H54 (cell line): ENCODE results near the gene CHRNG.
"Not testable (repeated sequence)": the region's sequence is repeated elsewhere in the genome, so short reads cannot be mapped to it uniquely, and the experiment has no call there.

ENCODE experiments used
- DNase-seq: peaks from one replicate; pipeline ENCODE4 v3.0.0; 2011; ENCODE audit warnings: low spot score, mixed read lengths; ENCODE audit not compliant: insufficient read length
- FAIRE-seq: peaks from 3 replicates; lab custom pipeline; 2011; peaks lifted over from hg19 to GRCh38; lab: Jason Lieb, UNC
- POLR2A ChIP-seq: IDR thresholded peaks from 2 replicates; pipeline ENCODE4 v1.6.1; 2011; ENCODE audit warnings: low read depth, mild to moderate bottlenecking, low read length

Gene CHRNG

DNA sequence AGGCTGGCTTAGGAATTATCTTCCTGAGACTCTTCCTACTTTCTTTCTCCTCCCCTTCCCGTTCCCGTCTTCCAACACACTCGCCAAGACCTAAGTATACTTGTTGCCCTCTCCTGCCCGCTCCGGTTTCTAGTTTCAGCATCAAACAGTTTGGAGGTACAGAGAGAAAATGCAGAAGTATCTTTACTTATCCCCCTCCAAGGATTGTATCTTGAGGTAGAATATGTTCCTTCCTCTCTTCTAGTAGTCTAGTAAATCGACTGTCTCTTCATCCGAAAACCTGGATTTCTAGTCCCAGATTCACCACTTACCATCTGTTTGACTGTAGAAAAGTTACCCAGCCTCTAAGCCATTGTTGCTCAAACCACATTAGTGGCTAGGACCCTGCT lies 11.8 kb downstream of the CHRNG start:
- DNase-seq = no peak
- no peak for TF ChIP-seq POLR2A
- no peak for FAIRE-seq

- no peak for TF ChIP-seq POLR2A
- DNase-seq = no peak
- no peak for FAIRE-seq
Observed at GRCh38 chr2:232551776-232552175, 12.3 kb downstream of the CHRNG start.

- DNase-seq (no peak), FAIRE-seq (no peak)
- no peak for TF ChIP-seq POLR2A
Observed at GRCh38 chr2:232556426-232556825, 16.9 kb downstream of the CHRNG start.

DNA sequence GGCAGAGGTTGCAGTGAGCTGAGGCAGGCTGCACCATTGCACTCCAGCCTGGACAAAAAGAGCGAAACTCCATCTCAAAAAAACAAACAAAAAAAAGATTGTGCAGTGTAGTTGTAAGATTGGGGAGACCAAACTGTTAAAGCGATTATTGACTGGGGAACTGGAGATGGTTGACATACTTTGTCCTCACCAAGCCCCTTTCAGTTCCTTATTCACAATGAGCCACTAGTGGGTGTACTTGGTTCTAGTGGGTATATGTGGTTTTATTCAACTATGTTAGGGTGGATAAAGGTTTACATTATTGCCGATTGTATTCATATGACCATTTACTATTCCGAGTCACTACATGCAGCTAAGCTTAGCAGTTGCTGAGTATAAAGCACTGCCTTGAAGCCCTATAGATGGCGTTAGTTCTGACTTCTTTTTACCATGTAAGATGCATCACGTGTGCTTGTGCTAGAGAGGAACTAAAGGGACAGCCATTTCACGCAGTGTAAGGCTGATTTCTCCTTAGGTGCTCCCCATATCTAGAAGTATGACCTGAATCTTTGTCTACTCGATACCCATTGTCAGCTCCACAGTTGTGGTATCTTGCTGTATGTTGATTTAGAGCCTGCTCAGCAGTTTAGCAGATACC lies 23.1 kb downstream of the CHRNG start:
- FAIRE-seq (no peak), DNase-seq (no peak)
- TF ChIP-seq POLR2A = no peak

- no peak for FAIRE-seq
Observed at GRCh38 chr2:232563580-232563979, 24.1 kb downstream of the CHRNG start.

GRCh38 chr2:232567721-232568120 lies 28.2 kb downstream of the CHRNG start:
- no peak for FAIRE-seq
- no peak for DNase-seq
- TF ChIP-seq POLR2A = no peak

More at GRCh38 chr2:232563580-232563979, 24.1 kb downstream of the CHRNG start:
- no peak for TF ChIP-seq POLR2A
- no peak for DNase-seq

DNA sequence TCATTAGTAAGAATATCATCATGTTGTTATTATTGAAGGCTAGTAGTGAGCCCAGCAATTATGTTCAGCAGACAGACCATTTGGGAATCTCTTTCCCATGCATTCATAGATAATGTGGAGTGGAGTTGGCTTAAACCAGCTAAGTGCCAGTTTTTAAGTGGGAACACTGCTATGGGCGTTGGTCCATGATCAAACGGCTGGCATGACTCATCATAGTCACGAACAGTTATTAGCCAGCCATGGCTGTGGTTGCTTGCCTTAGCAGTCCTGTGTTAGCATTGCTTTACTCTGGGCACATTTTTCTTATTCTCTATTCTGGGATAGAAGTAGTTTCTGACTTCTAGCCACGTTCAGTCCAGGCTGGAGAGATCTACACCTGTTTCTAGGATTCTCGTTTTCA lies 28.7 kb downstream of the CHRNG start:
- DNase-seq (peak; percentile 63), FAIRE-seq (peak; percentile 96)
- TF ChIP-seq POLR2A = no peak

GRCh38 chr2:232569541-232569940 lies 30.0 kb downstream of the CHRNG start:
- FAIRE-seq (no peak), DNase-seq (no peak)
- TF ChIP-seq POLR2A = no peak

GRCh38 chr2:232570481-232570880 lies 31.0 kb downstream of the CHRNG start:
- DNase-seq, FAIRE-seq: not testable (repeated sequence)

DNA sequence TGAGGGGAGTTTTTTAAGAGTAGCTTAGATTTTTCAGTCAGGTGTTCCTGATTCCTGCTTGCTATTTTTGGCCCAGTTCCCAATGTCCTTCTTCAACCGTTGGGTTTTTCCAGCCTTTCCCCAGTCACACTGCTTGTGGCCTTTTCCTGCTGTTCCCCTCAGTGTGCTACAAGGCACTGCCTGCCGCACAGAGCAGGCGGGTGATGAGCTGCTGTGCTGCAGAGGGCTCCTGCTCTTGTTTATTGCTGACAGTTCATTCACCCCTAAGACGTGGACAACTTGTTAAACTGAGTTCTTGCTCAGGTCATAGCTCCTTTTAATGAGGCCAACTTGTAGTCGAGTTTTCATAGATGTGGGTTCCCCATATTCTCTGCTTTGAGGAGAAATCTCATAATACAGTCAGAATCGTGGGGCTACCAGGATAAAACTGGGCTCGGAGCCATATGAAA lies 31.6 kb downstream of the CHRNG start:
- DNase-seq = no peak

GRCh38 chr2:232573042-232573441 lies 33.5 kb downstream of the CHRNG start:
- no peak for DNase-seq
- no peak for FAIRE-seq
- TF ChIP-seq POLR2A = no peak

More for the DNA sequence above, 31.6 kb downstream of the CHRNG start:
- no peak for TF ChIP-seq POLR2A
- FAIRE-seq = no peak

- no peak for TF ChIP-seq POLR2A
- no peak for DNase-seq
- no peak for FAIRE-seq
Observed at GRCh38 chr2:232573771-232574435, 34.4 kb downstream of the CHRNG start.

- DNase-seq (no peak), FAIRE-seq (no peak)
- no peak for TF ChIP-seq POLR2A
Observed at GRCh38 chr2:232574674-232575403, 35.3 kb downstream of the CHRNG start.

GRCh38 chr2:232575404-232575746 lies 35.9 kb downstream of the CHRNG start:
- no peak for TF ChIP-seq POLR2A
- FAIRE-seq (no peak), DNase-seq (no peak)

GRCh38 chr2:232576995-232577394 lies 37.5 kb downstream of the CHRNG start:
- no peak for FAIRE-seq
- no peak for TF ChIP-seq POLR2A
- no peak for DNase-seq
